Measurements from ENCODE around the gene FGD2.
A peak's percentile ranks its signal among the peaks of the same experiment; 100 is the strongest.

The FGD2 gene

DNA sequence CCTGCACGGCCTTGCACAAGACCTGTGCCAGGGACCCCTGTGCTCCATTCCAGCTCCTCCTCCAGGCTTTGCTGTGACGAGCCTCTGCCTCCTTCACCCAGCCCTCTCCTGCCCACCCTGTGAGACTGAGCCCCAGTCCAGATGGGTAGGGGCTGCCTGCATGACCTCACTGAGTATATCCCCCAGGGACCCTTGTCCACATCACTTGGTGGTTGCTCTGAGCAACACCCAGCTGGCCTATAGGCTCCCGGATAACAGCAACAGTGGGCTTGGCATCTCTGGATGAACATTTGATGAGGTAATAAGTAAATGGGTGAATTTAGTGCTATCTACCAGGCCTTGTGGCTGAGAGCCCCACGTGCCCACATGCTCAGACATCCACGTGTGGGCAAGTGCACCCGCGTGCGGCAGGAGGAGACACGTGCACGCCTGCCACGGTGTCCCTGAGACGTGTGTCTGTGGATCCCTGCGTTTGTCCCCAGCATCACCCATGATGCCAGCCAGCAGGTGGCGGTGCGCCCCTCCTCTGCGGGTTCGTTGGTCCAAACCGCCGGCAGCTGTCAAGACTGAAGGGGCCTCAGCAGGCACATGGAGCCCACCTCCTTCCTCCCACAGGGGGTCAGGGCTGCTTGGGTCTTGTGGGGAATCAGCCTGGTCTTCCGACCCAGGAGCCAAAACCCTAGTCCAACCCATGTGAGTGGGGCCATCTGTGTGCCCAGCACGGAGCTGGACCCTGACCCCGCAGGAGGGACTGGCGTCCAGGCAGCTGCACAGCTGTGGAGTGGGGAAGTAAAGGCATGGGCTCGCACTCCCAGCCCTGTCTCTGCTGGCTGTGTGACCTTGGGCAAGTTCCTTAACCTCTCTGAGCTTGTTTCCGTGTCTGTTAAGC, 45.9 kb downstream of the FGD2 start:
- TF ChIP-seq, protein P1, sequence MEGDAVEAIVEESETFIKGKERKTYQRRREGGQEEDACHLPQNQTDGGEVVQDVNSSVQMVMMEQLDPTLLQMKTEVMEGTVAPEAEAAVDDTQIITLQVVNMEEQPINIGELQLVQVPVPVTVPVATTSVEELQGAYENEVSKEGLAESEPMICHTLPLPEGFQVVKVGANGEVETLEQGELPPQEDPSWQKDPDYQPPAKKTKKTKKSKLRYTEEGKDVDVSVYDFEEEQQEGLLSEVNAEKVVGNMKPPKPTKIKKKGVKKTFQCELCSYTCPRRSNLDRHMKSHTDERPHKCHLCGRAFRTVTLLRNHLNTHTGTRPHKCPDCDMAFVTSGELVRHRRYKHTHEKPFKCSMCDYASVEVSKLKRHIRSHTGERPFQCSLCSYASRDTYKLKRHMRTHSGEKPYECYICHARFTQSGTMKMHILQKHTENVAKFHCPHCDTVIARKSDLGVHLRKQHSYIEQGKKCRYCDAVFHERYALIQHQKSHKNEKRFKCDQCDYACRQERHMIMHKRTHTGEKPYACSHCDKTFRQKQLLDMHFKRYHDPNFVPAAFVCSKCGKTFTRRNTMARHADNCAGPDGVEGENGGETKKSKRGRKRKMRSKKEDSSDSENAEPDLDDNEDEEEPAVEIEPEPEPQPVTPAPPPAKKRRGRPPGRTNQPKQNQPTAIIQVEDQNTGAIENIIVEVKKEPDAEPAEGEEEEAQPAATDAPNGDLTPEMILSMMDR (IDR thresholded peaks at IDR 0.05; ENCODE audit: borderline replicate concordance, insufficient read depth, low read depth, low read length) = peak; percentile 89
- H3K4me3 ChIP-seq (ENCODE audit: low read depth, low read length) = no peak overlapping the region

DNA sequence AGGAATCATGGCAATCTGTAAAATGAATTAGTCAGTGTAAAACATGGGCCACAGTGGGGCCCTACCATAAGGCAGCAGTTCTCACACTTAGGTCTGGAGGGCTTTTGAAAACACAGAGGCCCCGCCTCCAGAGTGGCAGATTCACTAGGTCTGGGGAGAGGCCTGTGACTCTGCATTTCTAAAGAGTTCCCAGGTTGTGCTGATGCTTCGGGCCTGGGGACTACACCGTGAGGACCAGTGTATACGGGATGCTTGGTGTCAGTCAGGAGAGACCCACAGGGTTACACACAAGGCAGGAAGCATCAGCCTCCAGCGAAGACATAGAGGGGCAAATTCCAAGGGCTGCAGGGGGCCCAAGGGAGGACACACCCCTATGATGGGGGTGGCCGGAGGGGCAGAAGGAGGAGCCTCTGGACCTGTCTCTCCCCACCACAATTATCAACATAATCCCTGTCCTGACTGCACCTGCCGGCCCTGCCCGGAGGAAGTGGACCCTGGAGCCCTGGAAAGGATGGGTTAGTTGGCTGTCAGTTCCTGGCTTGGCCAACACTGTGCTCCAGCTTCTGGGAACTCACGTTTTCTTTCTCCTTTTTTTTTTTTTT, 46.7 kb downstream of the FGD2 start:
- TF ChIP-seq, protein P1 (IDR thresholded peaks at IDR 0.05; ENCODE audit: borderline replicate concordance, insufficient read depth, low read depth, low read length) = no peak
- H3K4me3 ChIP-seq (ENCODE audit: low read depth, low read length) = no peak overlapping the region

DNA sequence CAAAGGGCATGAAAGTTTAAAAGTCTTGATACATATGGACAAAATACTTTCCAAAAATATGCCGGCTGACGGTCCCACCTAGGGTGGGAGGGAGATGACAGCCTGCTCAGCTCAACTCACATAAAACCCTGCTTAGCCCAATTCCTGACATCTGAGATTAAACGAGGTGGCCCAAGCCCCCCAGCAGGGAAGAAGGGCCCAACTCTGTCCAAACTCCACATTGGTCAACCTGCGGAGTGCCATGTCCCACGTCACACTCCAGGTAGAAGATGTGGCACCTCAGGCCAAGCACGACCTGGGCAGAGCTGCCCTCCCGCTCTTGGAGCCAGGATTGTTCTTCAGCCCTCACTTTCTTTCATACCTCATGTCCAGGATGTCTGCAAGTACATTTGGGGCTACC, 48.2 kb downstream of the FGD2 start:
- H3K4me3 ChIP-seq (ENCODE audit: low read depth, low read length) = no peak overlapping the region
- TF ChIP-seq, protein P1 (IDR thresholded peaks at IDR 0.05; ENCODE audit: borderline replicate concordance, insufficient read depth, low read depth, low read length) = no peak

DNA sequence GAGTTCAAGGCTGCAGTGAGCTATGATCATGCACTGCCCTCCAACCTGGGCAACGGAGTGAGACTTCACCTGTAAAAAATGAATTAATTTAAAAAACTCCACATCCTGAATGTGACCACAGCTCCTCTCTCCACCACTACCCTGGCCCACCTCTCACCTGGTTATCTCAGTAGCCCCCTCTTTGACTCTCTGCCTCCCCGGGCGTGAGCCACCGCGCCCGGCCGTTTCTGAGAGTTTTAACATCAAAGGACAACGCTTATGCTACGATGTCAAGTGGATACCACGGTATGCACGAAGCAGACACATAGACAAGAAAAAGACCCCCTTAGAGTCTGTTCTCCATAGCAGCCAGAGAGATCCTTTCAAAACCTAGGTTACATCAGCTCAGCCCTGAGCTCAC, 48.7 kb downstream of the FGD2 start:
- TF ChIP-seq, protein P1 (IDR thresholded peaks at IDR 0.05; ENCODE audit: borderline replicate concordance, insufficient read depth, low read depth, low read length) = no peak
- H3K4me3 ChIP-seq (ENCODE audit: low read depth, low read length) = no peak overlapping the region

DNA sequence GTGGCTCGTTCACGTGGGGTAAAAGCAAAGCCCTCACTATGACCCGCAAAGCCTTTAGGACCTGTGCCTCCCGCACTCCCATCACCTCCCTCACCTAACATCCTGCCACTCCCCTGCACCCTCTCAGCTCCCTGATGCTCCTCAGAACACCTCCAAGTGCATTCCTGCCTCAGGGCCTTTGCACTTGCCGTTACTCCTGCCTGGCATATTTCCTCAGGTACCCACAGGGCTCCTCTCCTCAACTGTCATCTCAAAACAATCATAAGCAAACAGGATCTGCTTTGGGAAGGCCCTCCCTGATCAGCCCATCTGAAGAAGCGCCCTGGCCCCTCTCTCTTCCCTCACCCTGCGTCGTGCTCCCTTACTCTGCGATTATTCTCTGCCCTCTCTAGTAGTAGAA, 49.1 kb downstream of the FGD2 start:
- H3K4me3 ChIP-seq (ENCODE audit: low read depth, low read length) = no peak overlapping the region
- TF ChIP-seq, protein P1 (IDR thresholded peaks at IDR 0.05; ENCODE audit: borderline replicate concordance, insufficient read depth, low read depth, low read length) = no peak

DNA sequence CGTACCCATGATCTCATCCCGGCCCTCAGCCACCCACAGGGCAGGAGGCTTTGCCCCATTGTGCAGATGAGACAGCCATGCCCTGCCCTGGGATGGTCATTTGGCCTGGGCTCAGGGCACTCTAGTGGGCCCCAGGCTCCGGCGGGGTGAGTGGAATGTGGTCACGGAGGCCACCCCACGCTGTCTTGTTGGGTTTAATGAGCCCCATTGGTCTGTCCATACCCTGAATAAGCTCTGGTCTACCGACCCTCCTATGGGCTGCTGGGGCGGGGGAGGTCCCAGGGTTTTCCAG, 50.6 kb downstream of the FGD2 start:
- TF ChIP-seq, protein P1 (IDR thresholded peaks at IDR 0.05; ENCODE audit: borderline replicate concordance, insufficient read depth, low read depth, low read length) = no peak
- no peak overlapping the region for H3K4me3 ChIP-seq (ENCODE audit: low read depth, low read length)

Measured in GM12875 (cell line).